EH (cell line): ENCODE measurements around the gene SUSD6.
A peak's percentile ranks its signal among the peaks of the same experiment; 100 is the strongest.
"Not testable (repeated sequence)": the region's sequence is repeated elsewhere in the genome, so short reads cannot be mapped to it uniquely, and the experiment has no call there.

Experiments
- DNase-seq: peaks from one replicate; pipeline ENCODE4 v3.0.0-alpha.2; 2015; ENCODE audit warnings: low read depth

Gene SUSD6

DNA sequence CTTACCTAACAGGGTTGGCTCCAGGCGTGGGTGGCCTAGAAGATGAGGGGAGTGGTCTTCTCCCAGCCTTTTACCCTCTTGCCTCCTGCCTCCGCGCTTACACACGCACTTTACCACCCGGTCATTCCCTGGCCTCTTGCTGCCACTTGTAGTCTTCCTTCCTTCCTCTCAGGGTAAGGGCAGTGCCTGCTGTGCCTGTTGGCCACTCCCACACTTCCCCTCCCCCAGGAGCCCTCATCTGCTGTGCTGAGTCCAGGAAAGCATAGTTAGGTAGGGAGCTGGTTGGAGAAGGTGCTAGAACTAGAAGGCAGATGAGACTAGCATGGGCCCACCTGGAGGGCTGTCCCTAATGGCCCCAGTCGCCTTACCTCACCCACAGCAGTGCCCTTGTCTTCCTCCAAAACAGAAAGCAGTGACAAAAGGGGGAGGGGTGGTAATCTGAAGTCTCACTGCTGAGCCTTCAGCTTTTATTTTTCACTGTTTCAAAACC is 101.2 kb downstream of the SUSD6 start:
- no peak for DNase-seq

- no peak for DNase-seq
These were observed 101.9 kb downstream of the SUSD6 start for GRCh38 chr14:69713209-69713781.

DNA sequence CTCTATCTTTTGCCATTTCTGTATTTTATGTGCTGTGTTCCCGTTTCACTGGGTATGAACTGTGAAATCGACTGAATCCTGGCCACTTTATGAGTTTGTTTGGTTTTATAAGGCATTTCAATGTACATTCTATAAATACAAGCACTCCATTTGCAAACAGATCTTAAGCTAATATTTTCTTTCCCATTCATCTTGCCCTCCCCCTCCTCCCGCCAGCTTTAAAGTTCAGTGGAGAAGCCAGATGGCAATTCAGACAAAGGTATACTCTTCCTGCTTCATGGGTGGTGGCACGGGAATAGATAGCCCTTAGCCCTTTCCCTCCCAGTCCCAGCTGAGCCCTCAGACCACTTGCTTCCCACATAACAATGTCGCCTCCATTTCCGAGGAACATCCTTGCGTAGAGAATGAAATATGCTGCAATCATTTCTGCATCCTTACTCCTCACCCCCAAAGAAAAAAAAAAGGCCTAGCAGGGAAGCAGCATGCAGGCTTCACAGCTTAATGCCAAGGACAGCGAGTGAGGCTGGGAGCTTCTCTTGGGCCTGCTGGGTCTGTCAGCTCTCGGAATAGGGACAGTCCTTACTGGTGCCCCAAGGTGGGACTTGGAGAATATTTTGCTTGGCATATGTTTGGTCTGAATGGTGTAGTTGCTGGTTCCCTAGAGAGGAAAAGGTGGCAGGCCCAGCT is 102.7 kb downstream of the SUSD6 start:
- DNase-seq = no peak

DNA sequence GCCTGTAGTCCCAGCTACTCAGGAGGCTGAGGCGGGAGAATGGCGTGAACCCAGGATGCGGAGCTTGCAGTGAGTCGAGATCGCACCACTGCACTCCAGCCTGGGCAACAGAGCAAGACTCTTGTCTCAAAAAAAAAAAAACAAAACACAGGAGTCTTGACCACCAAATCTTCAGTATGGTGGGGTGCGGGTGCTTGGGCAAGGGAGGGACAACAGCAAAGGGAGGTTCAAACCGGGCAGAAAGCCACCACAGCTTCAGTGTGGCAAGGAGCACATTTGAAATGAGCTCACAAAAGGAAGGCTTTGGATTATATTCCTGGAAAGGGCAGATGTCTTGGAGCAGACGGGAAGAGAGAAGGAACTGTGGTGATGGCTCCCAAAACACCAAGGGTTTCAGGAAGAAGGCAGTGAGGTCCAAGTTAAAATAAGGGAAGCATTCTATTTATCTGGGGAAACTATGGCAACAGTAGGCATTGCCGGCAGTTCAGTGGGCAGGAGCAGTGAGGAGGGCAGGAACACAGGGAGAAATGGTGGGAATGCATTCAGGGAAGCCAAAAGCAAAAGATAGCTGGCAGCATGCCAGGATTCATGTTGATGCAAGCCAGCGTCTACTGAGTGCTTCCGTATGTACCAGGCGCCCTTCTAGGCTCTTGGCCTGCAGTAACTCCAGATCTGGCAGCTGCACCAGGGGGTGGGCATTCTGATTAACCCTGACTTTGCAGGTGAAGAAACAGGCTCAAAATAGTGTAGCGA is 104.5 kb downstream of the SUSD6 start:
- DNase-seq = peak; percentile 80

- peak; percentile 80 for DNase-seq
These were observed 105.2 kb downstream of the SUSD6 start for GRCh38 chr14:69716478-69717187.

GRCh38 chr14:69718614-69719013 is 107.2 kb downstream of the SUSD6 start:
- not testable (repeated sequence) for DNase-seq

- DNase-seq = peak; percentile 92
These were observed 108.1 kb downstream of the SUSD6 start for GRCh38 chr14:69719501-69719951.

GRCh38 chr14:69720912-69721311 is 109.5 kb downstream of the SUSD6 start:
- DNase-seq = no peak

GRCh38 chr14:69726761-69727511 is 115.5 kb downstream of the SUSD6 start:
- DNase-seq = peak; percentile 70

DNA sequence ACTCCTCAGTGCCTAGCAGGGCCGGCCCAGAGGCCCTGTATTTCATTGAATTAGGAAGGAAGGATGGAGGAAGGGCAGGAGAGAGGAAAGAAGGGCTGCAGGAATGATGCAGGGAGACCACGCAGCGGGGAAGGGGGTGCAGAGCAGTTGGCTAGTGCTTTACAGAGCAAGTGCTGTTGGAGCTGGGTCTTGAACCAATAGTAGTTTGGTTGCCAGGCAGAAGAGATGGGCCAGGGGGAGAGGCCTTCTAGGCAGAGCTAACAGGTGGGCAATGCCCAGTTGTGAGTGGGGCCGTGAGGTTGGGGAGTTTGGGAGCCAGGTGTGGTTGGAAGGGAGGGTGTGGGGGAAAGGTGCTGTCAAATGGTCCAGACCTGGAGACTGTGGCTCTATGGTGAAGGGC is 116.5 kb downstream of the SUSD6 start:
- no peak for DNase-seq

DNA sequence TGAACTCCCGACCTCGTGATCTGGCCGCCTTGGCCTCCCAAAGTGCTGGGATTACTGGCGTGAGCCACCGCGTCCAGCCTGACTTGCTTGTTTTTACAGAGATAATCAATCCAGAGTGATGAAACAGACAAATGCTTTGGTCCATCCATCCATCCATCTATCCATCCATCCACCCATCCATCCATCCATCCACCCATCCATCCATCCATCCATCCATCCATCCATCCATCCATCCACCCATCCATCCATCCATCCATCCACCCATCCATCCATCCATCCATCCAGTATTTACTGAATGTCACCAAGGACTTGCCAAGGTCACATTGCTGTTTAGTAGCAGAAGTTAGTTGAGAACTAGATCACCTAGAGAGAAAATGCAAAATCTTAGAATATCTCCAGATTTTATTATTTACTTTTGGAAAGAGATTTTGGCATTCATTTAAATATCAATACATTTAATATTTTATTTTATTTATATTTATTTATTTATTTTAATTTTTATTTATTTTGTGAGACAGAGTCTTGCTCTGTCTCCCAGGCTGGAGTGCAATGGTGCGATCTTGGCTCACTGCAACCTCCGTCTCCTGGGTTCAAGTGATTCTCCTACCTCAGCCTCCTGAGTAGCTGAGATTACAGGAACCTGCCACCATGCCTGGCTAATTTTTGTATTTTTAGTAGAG is 120.7 kb downstream of the SUSD6 start:
- not testable (repeated sequence) for DNase-seq

DNA sequence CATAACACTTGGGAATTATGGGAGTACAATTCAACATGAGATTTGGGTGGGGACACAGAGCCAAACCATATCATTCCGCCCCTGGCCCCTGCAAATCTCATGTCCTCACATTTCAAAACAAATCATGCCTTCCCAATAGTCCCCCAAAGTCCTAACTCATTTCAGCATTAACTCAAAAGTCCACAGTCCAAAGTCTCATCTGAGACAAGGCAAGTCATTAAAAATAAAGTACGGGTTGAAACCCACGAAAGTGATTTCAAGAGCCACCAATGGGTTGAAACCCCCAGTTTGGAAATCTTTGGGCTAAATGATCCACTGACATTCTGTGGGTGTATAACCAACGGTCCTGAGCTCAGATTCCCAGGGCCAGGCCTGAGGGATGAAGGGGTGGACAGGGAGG is 125.0 kb downstream of the SUSD6 start:
- not testable (repeated sequence) for DNase-seq

GRCh38 chr14:69741055-69741454 is 129.7 kb downstream of the SUSD6 start:
- no peak for DNase-seq

DNA sequence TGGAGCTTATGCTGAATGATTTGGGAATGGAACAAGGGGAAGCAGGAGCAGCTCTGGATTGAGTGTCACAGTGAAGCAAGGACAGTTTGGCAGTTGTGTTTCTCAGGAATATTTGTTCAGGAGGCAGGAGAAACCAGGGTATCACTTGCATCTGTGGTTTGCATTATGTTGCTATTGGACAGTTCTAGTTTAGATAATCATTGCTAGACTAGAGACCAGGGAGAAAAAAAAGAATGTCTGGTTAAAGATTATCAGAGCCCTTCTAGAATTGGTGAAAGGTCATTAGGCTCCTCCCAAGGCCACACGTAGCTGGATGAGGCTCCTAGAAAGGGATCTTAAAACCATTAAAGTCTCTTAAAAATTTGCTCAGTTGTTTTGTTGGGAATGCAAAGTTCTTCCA is 138.6 kb downstream of the SUSD6 start:
- no peak for DNase-seq

GRCh38 chr14:69750495-69750894 is 139.1 kb downstream of the SUSD6 start:
- no peak for DNase-seq

DNA sequence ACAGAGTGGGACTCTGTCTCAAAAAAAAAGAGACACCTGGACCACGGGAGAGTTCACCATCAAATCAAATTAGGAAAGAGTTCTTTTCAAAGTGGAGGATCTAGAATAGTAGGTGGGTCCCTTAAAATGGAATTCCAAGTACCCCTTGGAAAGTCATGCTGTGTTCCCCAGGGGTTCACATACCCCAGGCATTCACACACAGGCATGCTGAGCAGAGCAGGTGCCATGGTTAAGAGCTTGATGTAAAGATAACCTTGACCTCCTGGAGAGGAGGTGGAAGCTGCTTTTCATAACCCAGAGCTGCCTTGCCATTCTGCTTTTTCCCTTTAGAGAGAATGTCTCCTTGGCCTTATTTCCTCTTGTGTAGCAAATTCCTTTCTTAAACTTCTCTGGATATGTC is 141.4 kb downstream of the SUSD6 start:
- DNase-seq = no peak

GRCh38 chr14:69753860-69754259 is 142.5 kb downstream of the SUSD6 start:
- peak; percentile 20 for DNase-seq

GRCh38 chr14:69754487-69754886 is 143.1 kb downstream of the SUSD6 start:
- DNase-seq = no peak

DNA sequence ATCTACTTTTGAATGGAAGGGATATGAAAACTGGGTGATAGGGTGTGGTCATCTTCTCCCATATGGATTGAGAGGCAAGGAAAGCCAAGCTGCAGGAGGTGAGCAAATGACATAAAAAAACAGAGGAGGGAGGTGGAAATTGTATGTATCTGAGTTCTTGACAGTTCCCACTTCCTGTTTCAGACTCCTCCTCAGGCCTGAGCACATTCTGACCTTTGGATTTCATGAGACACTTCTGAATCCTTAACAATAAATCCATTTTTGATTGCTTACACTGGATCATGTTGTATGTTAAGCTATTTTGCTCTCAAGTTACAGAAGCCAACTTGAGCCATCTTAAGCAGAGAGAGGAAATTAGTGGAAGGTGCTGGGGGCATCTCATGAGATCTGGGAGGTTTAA is 143.9 kb downstream of the SUSD6 start:
- DNase-seq = no peak

GRCh38 chr14:69755784-69756183 is 144.4 kb downstream of the SUSD6 start:
- DNase-seq = no peak

- no peak for DNase-seq
These were observed 144.9 kb downstream of the SUSD6 start for GRCh38 chr14:69756298-69756697.
